SK-MEL-5 (cell line): Measurements from ENCODE around the gene MLPH. TPM values are rescaled to one million over a fixed set of nuclear protein-coding genes. Genes with fewer than 3 reads are reported as not detected.
"Not testable (repeated sequence)": the region's sequence is repeated elsewhere in the genome, so short reads cannot be mapped to it uniquely, and the experiment has no call there.

ENCODE experiments used
- DNase-seq: peaks from one replicate; pipeline ENCODE4 v3.0.0-alpha.2; 2016; ENCODE audit warnings: low read depth, low spot score
- in situ Hi-C: cut with HindIII; loops from 2 replicates; pipeline ENCODE4 v1.10.0; 2016; ENCODE audit warnings: low sequenced_read_pairs, high pct_unique_total_duplicates, low pct_unique_long_range_greater_than_20kb
- total RNA-seq: library from RNA; depleted of rRNA; stranded (reverse); fragments of >200 nt; shearing (Covaris generic); gene quantifications from 2 replicates; pipeline ENCODE4 v1.2.3, GENCODE V29; 2014

MLPH gene
- total RNA-seq, 1 experiment from 2014 or later: 92.8 TPM

- in situ Hi-C loops: no loop called here
- no peak for DNase-seq
Observed at GRCh38 chr2:237452861-237453260, 34.2 kb upstream of the MLPH start.

GRCh38 chr2:237453671-237454070 is 33.4 kb upstream of the MLPH start:
- DNase-seq: no peak
- in situ Hi-C loops: no loop called here

- DNase-seq: no peak
- in situ Hi-C loops: no loop called here
Observed at GRCh38 chr2:237455764-237456163, 31.3 kb upstream of the MLPH start.

GRCh38 chr2:237456200-237456843 is 30.7 kb upstream of the MLPH start:
- in situ Hi-C loops: no loop called here
- DNase-seq: no peak

GRCh38 chr2:237457388-237457941 is 29.6 kb upstream of the MLPH start:
- in situ Hi-C loops: no loop called here
- DNase-seq: no peak

GRCh38 chr2:237458519-237458918 is 28.5 kb upstream of the MLPH start:
- in situ Hi-C loops: no loop called here
- DNase-seq: no peak

GRCh38 chr2:237459226-237459625 is 27.8 kb upstream of the MLPH start:
- in situ Hi-C loops: no loop called here
- no peak for DNase-seq

- in situ Hi-C loops: no loop called here
- no peak for DNase-seq
Observed at GRCh38 chr2:237459741-237460174, 27.3 kb upstream of the MLPH start.

- in situ Hi-C loops: no loop called here
Observed at GRCh38 chr2:237464757-237465391, 22.2 kb upstream of the MLPH start.

GRCh38 chr2:237465515-237466148 is 21.4 kb upstream of the MLPH start:
- in situ Hi-C loops: no loop called here
- no peak for DNase-seq

More at GRCh38 chr2:237464757-237465391, 22.2 kb upstream of the MLPH start:
- no peak for DNase-seq

GRCh38 chr2:237466211-237466610 is 20.8 kb upstream of the MLPH start:
- in situ Hi-C loops: no loop called here
- DNase-seq: no peak

- no peak for DNase-seq
- in situ Hi-C loops: no loop called here
Observed at GRCh38 chr2:237467447-237468179, 19.4 kb upstream of the MLPH start.

- in situ Hi-C loops, DNase-seq: not testable (repeated sequence)
Observed at GRCh38 chr2:237469410-237469809, 17.6 kb upstream of the MLPH start.

- in situ Hi-C loops: no loop called here
- no peak for DNase-seq
Observed at GRCh38 chr2:237469849-237470248, 17.2 kb upstream of the MLPH start.

GRCh38 chr2:237470914-237471313 is 16.1 kb upstream of the MLPH start:
- in situ Hi-C loops: no loop called here
- no peak for DNase-seq

GRCh38 chr2:237471438-237472186 is 15.4 kb upstream of the MLPH start:
- in situ Hi-C loops: no loop called here

GRCh38 chr2:237472187-237472712 is 14.8 kb upstream of the MLPH start:
- no peak for DNase-seq
- in situ Hi-C loops: no loop called here

More at GRCh38 chr2:237471438-237472186, 15.4 kb upstream of the MLPH start:
- peak; percentile 75 for DNase-seq
